HG03095 (cell line): ENCODE results near the gene MYORG.

Experiments
- ATAC-seq: cut with Tn5 transposase; IDR thresholded peaks from one replicate; pipeline ENCODE4 v1.9.1; 2021; ENCODE audit warnings: moderate library complexity; ENCODE audit not compliant: unreplicated experiment

The MYORG gene

DNA sequence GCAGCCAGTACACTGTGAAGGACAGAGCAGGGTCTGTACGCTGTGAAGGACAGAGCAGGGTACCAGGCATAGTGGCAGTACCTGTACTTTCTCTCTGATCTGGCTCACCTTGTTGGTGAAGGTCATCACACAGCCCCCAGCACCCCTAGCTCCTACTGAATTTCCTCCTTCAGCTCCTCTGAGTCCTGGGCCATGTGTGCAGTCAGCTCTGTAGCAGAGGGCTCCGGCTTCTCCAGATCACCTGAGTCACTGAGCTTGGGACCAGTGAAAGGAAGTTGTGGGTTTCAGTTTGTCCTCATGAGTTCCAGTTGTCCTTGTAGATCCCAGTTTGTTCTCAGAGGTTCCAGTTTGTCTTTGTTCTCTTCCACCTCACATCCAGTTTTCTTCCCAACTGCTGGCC is 41.8 kb downstream of the MYORG start:
- no peak for ATAC-seq

GRCh38 chr9:34334337-34334824 is 42.3 kb downstream of the MYORG start:
- ATAC-seq = no peak

- no peak for ATAC-seq
Observed at GRCh38 chr9:34333836-34334235, 42.9 kb downstream of the MYORG start.

GRCh38 chr9:34332076-34332964 is 44.4 kb downstream of the MYORG start:
- ATAC-seq = no peak

DNA sequence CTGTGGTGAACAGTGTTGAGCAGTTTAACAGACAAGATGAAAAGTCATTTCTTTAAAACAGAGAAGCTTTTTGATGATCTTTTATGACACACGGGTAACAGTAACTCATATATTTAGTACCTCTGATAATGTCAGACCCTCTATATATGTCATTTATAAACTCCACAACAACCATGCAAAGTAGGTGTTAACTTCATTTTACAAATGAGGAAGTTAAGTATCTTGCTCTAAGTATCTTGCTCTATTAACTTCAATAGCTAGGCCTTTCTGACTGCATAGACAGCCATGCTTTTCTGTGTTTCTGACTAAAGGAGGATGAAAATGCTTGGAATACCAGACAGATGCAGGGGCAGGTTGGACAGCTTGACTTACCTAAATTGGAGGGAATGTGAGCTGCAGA is 45.5 kb downstream of the MYORG start:
- no peak for ATAC-seq

- ATAC-seq = peak; percentile 92
Observed at GRCh38 chr9:34328987-34329832, 47.5 kb downstream of the MYORG start, which contains the start of the genes KIF24 and NUDT2. Gene KIF24, minus strand, starts transcription at chr9:34329268. Its CDS starts 17,922 bp downstream, at chr9:34311346. Gene NUDT2, plus strand, starts transcription at chr9:34329569. Its CDS starts 9,471 bp downstream, at chr9:34339040.

DNA sequence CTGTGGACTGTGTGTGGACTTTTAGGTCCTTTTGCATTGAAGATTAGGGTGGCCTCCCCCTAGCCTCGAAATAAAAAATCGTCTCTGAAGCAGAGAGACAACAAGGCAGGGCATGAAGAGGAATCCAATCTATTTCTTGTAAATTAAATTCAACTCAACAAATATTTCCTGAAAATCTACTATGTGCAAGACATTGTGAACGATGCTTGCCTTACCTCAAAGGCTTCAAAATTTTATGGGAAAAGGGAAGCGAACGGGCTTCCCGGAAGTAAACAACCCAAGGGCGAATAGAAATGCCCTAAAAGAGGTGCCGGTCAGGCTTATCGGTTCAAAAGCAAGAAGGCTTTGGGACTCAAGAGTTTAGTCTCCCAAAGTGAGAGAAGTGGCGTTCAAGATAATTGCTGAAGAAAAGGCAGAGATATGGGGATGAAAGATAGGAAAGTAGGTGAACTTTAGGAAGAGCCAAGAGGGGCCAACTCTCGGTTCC is 48.2 kb downstream of the MYORG start:
- ATAC-seq = peak; percentile 8

- no peak for ATAC-seq
Observed at GRCh38 chr9:34326690-34327089, 50.0 kb downstream of the MYORG start.

GRCh38 chr9:34322899-34323591 is 53.7 kb downstream of the MYORG start:
- no peak for ATAC-seq

- ATAC-seq = no peak
Observed at GRCh38 chr9:34321451-34321850, 55.2 kb downstream of the MYORG start.

DNA sequence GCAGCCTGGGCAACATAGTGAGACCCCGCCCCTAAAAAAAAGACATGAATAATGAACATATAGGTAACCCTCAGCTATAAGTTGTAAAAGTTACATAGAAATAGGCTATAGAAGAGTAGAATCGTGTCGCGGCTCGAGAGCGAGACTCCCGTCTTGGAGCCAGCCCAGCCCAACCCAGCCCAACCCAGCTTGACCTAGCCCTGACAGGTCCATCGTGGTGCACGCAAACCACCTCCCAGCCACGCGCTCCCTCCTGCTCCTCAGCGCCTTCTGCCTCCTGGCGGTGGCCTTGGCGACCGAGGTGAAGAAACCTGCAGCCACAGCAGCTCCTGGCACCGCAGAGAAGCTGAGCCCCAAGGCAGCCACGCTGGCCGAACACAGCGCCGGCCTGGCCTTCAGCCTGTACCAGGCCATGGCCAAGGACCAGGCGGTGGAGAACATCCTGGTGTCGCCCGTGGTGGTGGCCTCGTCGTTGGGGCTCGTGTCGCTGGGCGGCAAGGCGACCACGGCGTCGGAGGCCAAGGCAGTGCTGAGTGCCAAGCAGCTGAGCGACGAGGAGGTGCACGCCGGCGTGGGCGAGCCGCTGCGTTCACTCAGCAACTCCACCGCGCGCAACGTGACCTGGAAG is 58.4 kb downstream of the MYORG start:
- no peak for ATAC-seq

DNA sequence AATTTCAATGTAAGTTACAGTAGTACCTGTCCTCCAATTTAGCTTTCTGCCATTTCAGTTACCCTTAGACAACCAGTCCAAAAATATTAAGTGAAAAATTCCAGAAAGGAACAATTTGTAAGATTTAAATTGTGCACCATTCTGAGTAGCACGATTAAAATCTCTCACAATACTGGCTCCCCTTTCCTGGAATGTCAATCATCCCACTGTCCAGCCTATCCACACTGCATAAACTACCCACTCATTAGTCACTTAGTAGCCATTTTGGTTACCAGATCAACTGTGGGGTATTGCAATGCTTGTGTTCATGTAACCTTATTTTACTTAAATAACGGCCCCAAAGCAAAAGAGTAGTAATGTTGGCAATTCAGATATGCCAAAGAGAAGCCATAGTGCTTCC is 59.3 kb downstream of the MYORG start:
- ATAC-seq = no peak
